Breast epithelium (tissue), 3 donors: ENCODE results near the gene CRYGN.

Experiments
- CTCF ChIP-seq, 3 donors: fragments of 450-650 bp; IDR thresholded peaks; one replicate each; pipeline ENCODE4 v1.5.1; 2016 to 2017; ENCODE audit warnings: antibody characterized with exemption in 3 of 3, mild to moderate bottlenecking in 3 of 3, moderate library complexity in 3 of 3
- POLR2AphosphoS5 ChIP-seq, 3 donors: sonication (generic); formaldehyde crosslinking; IDR thresholded peaks; one replicate each; pipeline ENCODE4 v1.6.1; 2017; ENCODE audit warnings: antibody characterized with exemption in 3 of 3

- TF ChIP-seq CTCF (IDR thresholded peaks at IDR 0.05) (no peak), POLR2AphosphoS5 (IDR thresholded peaks at IDR 0.05) (no peak)
Observed at GRCh38 chr7:151456782-151457181, 16.8 kb upstream of the CRYGN start.
